Fibroblast of skin of scalp (primary cell): ENCODE data around the gene PHPT1. TPM values are rescaled to one million over a fixed set of nuclear protein-coding genes. Genes with fewer than 3 reads are reported as not detected.
"Not testable (repeated sequence)": the region's sequence is repeated elsewhere in the genome, so short reads cannot be mapped to it uniquely, and the experiment has no call there.

Experiments
- DNase-seq: peaks from one replicate; pipeline ENCODE4 v3.0.0-alpha.2; 2013
- polyA plus RNA-seq, 2 experiments: library from polyadenylated mRNA; unstranded; fragments of 120-200 nt; gene quantifications; one replicate each; pipeline ENCODE4 v1.2.1, GENCODE V29; 2013; ENCODE audit not compliant: insufficient read length in 2 of 2

PHPT1 gene
- polyA plus RNA-seq (2013, experiment 1 of 2; ENCODE audit: insufficient read length): 167 TPM
- polyA plus RNA-seq (2013, experiment 2 of 2; ENCODE audit: insufficient read length): 142 TPM

DNA sequence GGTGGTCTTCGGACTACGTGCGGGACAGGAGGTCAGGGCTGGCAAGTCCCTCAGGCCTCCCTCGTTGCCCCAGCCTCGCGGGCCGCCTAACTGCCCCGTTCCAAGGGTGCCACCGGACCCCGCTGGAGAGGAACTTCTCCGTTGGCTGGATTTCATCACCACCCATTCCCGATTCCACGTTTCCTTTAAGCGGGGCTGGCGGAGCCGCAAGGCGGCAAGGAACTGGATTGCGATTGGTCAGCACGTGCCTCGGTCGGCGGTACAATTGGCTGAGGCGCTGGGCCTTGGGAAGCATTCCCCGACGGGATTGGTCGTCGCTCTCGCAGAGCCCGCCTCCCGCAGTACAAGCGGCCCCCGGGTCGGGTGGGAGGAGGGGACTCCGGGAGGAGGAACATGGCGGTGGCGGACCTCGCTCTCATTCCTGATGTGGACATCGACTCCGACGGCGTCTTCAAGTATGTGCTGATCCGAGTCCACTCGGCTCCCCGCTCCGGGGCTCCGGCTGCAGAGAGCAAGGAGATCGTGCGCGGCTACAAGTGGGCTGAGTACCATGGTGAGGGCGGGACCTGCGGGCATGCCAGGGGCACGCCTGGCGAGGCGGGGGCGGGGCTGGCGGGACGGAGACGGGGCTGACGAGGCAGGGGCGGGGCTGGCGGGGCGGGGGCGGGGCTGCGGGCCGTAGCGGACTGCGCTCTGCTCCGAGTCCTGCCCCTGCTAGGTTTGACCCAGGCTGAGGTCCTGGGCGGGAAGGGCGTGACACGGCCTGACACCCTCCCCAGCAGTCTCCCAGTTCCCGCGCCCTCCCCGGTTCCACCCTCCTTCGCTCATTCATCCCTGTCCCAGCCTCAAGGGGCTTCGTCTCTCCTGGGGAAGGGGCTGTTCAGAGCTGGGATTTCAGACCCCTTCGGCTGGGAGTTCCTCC, at the start of gene PHPT1:
Gene PHPT1 (plus strand): TSS at position 372 of the 922 bp plus-strand sequence. CDS start 22 bp downstream, at position 394.
- DNase-seq: peak; percentile 99

DNA sequence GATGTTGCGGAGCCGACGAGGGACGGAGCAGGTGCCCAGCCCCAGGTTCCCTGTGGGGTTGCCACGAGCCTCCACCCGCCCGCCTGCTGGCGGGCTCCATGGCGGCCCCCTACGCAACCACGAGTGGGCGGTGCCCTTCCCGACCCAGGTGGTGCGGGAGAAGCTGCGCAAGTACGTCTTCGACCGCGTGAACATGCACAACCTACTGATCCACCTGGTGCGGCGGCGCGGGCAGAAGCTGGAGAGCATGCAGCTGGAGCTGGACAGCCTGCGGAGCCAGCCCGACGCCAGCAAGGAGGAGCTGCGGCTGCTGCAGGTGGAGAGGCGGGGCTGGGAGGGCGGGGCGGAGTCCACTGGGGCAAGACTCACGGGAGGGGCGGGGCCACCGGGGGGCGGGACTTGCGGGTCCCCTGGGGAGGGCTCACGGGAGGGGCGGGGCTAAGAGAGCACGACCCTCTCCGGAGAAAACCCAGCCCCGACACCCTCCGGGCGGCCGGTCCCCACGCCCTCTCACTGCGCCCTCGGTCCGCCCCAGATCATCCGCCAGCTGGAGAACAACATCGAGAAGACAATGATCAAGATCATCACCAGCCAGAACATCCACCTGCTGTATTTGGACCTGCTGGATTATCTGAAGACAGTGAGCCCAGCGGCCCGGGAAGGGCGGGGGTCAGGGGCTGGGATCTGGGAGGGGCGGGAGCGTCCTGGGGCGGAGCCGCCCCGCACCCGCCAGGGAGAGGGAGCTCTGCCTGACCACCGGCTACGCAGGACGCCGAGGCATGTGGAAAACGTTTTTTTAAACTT, 49.2 kb upstream of the PHPT1 start:
- DNase-seq: peak; percentile 38

DNA sequence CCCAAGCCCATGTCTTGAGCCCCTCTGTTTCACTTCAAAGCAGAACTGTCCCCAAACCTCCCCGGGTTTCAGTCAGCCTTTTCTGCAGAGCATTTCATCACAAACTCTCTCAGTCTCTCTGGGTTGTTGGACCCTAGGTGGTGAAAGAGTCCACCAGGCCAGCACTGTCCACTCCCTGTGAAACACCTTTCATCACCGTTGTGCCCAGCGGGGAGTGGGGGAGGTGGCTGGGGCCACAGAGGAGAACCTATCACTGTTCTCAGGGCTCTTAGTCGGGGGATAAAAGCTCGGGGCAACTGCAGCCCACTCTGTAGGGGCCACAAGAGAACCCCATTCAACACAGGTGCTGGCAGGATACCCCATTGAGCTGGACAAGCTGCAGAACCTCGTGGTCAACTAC, 46.9 kb upstream of the PHPT1 start:
- no peak for DNase-seq

DNA sequence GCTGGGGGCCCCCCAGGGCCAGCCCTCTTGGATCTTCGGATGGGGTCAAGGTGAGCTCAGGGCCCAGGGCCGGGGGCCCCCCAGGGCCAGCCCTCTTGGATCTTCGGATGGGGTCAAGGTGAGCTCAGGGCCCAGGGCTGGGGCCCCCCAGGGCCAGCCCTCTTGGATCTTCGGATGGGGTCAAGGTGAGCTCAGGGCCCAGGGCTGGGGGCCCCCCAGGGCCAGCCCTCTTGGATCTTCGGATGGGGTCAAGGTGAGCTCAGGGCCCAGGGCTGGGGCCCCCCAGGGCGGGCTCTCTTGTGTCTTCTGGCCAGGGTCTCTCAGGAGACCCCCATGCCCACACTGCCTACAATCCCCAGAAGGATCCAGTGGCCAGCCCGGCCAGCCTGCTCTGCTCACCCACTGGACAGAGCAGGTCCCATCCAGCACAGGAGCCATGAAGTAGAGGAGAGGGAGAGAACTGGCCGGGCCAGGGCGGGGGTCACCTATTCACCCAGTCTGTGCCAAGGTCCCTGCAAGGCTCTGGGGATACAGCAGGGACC, 46.1 kb upstream of the PHPT1 start:
- not testable (repeated sequence) for DNase-seq

DNA sequence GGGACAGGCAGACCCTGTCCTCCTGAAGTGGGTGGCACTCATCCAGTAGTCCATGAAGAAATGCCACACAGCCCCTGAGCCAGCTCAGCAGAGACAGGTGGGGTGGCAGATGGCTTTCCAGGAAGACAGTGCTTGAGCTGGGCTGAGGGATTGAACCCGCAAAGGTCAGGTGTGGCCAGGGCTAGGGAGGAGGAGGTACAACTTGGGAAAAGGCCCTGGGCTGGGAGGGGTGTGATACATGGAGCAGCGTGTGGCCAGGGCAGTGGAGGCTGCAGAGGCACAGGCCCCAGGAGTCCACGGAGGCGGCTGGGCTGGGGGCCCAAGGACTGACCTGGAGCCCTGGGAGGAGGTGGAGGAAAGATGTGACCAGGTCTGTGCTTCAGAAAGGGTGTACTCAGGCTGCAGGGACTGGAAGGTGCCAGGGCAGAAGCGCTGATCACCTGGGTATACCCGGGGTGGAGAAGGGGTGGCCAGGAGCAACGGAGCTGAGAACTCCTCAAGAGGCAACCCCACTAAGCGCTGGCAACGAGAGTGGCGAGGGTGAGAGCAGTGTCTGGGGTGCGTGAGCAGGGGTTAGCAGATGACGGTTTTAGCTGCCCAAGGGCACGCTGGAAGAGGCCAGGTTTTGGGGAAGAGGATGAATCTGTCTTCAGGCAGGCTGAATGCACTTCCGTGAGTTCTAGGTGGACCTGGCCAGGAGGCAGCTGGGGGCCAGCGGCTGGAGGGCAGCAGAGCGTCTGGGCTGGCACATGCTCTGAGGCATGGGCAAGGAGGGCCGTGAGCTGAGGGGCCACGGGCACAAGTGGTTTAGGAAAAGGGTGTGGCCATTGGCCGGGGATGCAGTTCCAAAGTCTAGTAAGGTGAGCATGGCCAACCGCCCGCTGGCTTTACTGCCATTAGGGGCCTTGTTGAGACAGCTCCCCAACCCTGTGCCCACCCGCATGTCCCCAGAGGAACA, 45.4 kb upstream of the PHPT1 start:
- DNase-seq: no peak

DNA sequence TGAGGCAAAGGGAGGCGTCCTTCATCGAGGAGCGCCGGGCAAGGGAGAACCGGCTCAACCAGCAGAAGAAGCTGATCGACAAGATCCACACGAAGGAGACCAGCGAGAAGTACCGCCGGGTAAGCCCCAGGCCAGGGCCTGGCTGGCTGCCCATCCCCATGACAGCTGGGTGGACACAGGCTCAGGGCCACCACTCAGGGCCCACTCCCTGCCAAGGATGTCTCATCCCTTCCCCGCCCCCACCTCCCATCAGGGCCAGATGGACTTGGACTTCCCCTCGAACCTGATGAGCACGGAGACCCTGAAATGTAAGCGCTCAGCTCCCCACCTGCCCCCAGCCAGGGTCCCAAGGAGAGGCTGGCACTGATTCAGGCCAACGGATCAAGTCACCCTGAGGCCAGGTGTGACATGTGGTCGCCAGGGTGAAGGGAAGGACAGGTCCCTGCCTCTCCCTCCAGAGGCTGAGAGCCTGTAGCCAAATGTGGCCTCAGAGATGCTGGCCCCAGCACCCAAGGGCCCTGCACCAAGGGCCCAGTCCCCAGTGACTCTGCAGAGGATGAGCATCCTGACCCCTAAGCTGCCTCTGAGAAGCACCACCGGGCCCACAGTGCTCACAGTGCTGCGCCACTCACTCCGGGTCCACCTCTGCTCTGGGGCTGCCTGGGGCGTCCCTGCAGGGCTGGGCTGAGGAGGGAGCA, 44.6 kb upstream of the PHPT1 start:
- DNase-seq: no peak

DNA sequence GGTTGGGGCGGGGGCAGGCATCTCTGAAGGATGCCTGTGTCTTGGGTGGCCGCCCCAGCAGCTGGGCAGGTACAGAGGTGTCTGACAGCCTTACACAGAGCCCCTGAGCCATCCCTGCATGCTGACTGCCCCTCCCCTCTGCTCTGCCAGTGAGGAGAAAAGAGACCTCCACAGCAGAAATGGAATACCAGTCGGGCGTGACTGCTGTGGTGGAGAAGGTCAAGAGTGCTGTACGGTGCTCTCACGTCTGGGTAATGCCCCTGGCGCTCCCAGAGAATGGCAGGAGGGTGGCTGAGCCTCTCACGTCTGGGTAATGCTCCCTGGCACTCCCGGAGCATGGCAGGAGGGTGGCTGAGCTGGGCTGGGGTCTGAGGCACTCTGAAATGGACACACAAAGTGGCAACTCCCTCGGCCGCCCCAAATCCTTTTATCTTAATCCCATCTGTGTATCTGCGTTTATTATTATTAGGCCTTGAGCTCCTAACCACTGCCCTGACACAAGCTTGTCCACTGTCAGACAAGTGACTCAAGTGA, 43.9 kb upstream of the PHPT1 start:
- DNase-seq: no peak

DNA sequence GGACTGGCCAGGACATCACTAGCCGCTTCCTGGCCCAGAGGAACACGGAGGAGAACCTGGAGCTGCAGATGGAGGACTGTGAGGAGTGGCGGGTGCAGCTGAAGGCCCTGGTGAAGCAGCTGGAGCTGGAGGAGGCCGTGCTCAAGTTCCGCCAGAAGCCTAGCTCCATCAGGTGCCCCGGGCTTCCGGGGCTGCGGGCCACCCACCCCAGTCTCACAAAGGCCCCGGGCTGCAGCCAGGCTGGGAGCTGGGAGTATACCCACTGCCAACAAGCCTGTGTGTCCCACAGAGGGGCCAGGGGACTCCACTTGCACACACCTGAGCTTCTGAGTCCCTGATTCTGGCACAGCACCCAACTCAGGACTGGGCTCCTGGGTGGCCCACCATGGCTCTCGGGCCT, 43.1 kb upstream of the PHPT1 start:
- no peak for DNase-seq

DNA sequence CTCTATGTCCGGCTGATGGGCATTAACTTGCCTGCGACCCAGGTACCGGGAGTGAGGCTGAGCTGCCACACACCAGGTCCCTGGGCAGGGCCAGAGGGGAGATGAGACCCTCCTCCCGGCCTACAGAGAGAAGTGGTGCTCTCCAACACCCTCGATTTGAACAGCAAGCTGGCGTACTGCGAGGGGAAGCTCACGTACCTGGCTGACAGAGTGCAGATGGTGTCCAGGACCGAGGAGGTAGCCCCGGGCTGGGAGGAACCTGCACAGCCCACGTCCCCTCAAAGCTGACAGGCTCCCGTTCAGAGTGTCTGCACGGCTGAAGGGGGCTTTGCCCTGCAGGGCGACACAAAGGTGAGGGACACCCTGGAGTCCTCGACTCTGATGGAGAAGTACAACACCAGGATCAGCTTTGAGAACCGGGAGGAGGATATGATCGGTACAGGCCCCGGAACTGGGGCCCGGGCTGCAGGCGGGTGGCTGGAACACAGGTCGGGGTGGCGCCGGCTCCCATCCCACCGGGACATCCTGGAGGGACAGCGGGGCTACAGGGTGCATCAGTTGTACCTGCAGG, 42.5 kb upstream of the PHPT1 start:
- DNase-seq: no peak

DNA sequence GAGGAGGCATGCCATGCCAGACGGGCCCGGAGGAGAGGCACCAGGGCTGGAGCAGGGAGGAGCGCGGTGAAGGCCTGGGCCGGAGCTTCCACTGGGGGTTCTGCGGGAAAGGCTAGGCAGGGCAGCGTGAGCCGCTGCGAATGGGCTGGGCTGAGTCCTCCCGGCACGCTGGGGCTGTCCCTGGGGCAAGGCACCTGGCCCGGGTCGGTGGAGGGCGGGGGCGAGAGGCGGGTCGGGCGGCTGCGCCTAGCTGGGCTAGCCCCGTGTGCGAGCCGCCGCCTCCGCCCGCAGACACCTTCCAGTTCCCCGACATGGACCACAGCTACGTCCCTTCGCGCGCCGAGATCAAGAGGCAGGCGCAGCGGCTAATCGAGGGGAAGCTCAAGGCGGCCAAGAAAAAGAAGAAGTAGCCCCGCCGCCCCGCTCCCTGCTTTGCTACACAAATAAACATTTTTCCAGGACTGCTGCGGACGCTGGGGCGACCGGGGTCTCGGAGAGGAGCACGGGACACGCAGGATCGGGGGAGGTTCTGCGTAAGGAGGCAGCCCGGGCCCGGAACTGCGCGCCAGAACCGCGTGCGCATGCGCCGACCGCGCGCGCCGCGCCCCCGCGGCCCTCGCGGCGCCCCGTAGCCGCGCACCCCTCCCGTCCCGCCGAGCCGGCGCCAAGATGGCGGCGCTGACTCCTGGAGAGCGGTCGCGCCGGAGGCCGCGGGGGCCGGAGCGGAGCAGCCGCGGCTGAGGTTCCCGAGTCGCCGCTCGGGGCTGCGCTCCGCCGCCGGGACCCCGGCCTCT, 41.7 kb upstream of the PHPT1 start, which contains the start of gene RABL6:
Gene RABL6 (plus strand): TSS at position 668 of the 794 bp plus-strand sequence. CDS start 249 bp downstream, outside the sequence.
- peak; percentile 76 for DNase-seq

DNA sequence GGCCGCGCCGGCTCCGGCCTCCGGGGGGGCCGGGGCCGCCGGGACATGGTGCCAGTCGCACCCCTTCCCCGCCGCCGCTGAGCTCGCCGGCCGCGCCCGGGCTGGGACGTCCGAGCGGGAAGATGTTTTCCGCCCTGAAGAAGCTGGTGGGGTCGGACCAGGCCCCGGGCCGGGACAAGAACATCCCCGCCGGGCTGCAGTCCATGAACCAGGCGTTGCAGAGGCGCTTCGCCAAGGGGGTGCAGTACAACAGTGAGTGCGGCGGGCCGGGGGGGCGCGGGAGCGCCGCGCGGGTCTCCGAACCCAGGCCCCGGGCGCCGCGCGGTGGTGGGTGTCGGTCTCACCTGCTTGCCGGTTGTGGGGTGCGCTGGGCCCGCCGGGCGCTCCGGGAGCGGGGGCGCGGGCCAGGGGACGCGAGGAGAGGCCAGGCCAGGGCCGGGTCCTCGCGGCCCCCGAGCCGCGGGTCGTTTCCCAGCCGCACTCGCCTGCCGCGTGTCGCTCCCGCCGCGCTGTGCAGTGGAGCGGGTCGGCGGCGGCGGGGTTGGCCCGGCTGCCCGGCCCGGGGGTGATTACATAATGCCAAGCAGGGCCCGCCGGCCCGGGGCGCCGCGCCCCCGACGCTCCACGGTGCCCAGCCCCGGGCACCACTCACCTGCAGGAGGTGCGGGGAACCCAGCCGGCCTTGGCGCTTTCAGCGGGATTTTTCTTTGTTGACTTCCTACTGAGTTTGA, 41.0 kb upstream of the PHPT1 start:
- DNase-seq: no peak

DNA sequence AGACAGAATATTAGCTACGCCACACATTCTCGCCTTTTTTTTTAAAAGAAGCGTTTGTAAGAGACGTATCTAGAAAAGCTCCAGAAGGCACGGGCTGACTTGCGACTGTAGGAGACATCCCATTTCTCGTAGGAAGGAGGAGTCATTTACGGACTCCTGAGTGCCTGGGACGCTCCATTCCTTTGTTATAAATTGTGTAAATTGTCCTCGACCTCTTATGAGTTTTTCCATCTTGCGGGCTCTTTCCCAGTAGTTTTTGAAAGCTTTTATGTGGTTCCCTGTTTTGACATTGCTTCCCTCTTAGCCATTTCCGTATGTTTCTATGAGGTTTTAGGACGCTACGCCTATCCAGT, 40.4 kb upstream of the PHPT1 start:
- DNase-seq: no peak

DNA sequence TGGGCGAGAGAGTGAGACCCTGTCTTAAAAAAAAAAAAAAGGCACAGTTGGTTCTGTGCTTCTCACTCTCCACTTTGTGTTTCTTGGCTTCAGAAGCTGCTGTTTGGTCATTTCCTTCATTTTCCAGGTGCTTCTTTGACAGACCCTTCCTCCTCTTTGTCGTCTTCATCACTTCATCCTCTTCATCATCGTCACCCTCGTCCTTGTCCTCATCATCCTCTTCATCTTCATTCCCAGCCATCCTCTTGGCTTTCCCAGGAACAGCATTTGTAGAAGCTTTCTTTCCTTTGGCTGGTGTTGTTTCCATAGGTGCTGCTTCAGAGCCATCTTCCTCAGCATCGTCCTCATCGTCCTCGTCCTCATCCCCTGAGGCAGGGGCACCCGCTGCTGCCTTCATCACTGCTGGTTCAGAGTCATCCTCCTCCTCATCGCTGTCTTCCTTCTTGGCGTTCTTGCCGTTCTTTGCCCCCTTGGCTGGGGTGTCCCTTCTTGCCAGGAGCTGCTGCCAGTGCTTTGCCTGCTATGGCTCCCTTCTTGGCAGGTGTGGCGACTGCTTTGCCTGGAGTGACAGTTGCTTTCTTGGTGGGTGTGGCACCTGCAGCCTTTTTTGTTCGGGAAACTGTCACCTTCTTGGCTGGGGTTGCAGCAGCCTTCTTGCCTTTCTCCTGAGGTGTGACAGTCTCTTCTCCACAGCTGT, 34.3 kb upstream of the PHPT1 start:
- DNase-seq: no peak

DNA sequence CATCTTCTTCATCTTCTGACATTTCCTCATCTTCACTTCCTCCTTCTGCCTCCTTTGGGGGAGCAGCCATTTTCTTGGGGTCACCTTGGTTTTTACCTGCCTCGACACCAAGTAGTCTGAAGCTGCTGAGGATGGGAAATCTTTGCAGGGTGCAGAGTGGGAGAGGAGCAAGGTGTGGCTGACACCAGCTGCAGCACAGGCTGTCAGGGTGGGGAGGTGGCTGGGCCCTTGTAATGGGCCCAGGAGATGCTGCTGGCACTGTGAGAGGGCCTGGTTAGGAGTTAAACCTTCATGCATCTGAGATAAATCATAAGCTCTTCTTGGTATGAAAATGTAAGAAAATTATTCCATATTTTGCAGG, 33.8 kb upstream of the PHPT1 start:
- DNase-seq: no peak

DNA sequence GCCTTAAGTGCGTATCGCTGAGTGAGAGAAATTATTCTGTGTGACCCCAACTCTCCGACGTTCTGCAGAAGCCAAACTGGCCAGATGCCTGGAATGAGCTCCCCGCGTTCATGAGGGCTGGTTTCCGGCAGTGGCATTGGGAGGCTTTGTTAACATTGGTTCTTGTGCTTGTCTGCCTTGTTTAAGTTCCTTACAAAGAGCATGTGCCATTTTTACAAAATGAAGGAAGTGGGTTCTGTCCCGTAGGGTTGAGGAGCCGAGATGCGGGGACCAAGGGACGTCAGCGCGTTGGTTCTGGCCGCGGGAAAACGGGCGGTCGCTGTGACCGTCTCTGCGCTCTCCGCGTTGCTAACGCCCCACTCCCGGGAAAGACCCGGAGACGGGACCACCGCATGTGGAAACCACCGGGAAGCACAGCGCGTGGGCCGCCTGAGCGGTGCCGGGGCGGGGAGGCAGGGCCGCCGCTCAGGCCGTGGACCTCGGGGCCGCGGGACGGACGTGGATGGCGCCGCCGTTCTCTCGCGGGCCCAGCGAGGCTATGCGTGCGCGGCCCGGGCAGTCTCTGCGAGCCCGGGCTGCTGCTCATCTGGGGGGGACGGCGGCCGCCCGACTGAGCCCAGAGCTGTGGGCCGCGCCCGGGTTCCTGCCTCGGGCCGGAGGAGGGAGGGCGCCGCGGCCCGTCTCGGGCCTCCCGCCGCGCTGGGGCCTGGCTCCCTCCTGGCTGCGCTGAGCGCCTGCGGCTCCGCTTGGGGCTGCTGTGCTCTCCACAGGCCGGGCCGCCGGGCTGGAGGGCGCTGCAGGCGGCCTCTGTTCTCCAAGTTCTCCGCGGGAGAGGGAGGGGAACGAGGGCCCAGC, 28.0 kb upstream of the PHPT1 start:
- DNase-seq: peak; percentile 40

DNA sequence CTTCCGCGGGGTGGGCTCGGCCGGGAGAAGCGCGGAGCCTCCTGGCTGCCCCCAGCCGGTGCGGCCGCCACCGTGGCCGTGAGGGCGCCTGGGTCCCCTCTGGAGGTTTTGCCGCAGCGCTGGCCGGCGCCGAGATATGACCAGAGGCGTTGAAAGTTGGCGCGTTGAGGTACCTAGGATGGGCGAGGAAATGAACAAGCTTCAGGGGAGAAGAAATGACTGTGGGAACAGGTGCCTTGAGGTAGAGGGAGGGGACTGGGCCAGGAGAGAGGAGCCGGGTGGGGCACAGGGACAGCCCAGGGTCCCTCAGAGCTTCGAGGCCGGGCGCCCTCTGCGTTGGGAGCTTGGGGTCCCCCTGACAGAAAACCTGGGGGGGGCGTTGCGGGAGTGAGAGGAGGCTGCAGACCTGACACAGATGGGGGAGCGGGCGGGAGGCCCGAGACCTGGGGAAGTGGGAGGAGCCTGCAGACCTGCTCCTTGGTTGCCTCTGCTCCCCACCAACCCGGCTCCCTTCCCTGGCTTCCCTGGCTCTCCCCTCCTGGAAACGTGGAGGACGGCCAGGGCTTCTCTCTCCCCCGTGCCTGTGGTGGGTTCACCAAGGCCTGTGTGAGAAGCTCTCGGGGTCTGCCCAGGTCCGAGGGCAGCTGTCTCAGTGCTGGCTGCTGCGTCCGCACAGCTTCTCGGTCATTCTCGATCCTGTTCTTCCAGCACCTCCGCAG, 27.2 kb upstream of the PHPT1 start:
- DNase-seq: no peak
